Measurements from ENCODE around the gene CCR2.

Gene CCR2

GRCh38 chr3:46360907-46361306, 7.0 kb downstream of the CCR2 start:
- no peak for TF ChIP-seq MYC (IDR thresholded peaks at IDR 0.05; ENCODE audit: low read depth, low read length)
- TF ChIP-seq, protein P1, sequence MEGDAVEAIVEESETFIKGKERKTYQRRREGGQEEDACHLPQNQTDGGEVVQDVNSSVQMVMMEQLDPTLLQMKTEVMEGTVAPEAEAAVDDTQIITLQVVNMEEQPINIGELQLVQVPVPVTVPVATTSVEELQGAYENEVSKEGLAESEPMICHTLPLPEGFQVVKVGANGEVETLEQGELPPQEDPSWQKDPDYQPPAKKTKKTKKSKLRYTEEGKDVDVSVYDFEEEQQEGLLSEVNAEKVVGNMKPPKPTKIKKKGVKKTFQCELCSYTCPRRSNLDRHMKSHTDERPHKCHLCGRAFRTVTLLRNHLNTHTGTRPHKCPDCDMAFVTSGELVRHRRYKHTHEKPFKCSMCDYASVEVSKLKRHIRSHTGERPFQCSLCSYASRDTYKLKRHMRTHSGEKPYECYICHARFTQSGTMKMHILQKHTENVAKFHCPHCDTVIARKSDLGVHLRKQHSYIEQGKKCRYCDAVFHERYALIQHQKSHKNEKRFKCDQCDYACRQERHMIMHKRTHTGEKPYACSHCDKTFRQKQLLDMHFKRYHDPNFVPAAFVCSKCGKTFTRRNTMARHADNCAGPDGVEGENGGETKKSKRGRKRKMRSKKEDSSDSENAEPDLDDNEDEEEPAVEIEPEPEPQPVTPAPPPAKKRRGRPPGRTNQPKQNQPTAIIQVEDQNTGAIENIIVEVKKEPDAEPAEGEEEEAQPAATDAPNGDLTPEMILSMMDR (IDR thresholded peaks at IDR 0.05; ENCODE audit: low read depth, low read length), result no peak
- TF ChIP-seq MAX (IDR thresholded peaks at IDR 0.05; ENCODE audit: low read depth, low read length), result no peak
- no peak for TF ChIP-seq POLR2A (IDR thresholded peaks at IDR 0.05; ENCODE audit: extremely low read depth, insufficient read length)
- DNase-seq (ENCODE audit: low read depth), result peak; percentile 68
- H3K4me3 ChIP-seq (ENCODE audit: low read depth, low read length), result no peak overlapping the region

- peak; percentile 95 for DNase-seq (ENCODE audit: low read depth)
- H3K4me3 ChIP-seq (ENCODE audit: low read depth, low read length), result no peak overlapping the region
- peak; percentile 58 for TF ChIP-seq MYC (IDR thresholded peaks at IDR 0.05; ENCODE audit: low read depth, low read length)
- TF ChIP-seq, protein P1 (IDR thresholded peaks at IDR 0.05; ENCODE audit: low read depth, low read length), result no peak
Measured at GRCh38 chr3:46361408-46362283, 7.7 kb downstream of the CCR2 start.

- H3K4me3 ChIP-seq (ENCODE audit: low read depth, low read length), result no peak overlapping the region
- TF ChIP-seq POLR2A (IDR thresholded peaks at IDR 0.05; ENCODE audit: extremely low read depth, insufficient read length) (no peak), MAX (IDR thresholded peaks at IDR 0.05; ENCODE audit: low read depth, low read length) (no peak), MYC (IDR thresholded peaks at IDR 0.05; ENCODE audit: low read depth, low read length) (no peak)
- TF ChIP-seq, protein P1 (IDR thresholded peaks at IDR 0.05; ENCODE audit: low read depth, low read length), result no peak
- no peak for DNase-seq (ENCODE audit: low read depth)
Measured at GRCh38 chr3:46365041-46365440, 11.1 kb downstream of the CCR2 start.

- TF ChIP-seq MAX (IDR thresholded peaks at IDR 0.05; ENCODE audit: low read depth, low read length) (no peak), POLR2A (IDR thresholded peaks at IDR 0.05; ENCODE audit: extremely low read depth, insufficient read length) (no peak), MYC (IDR thresholded peaks at IDR 0.05; ENCODE audit: low read depth, low read length) (no peak)
- TF ChIP-seq, protein P1 (IDR thresholded peaks at IDR 0.05; ENCODE audit: low read depth, low read length), result no peak
- no peak for DNase-seq (ENCODE audit: low read depth)
- no peak overlapping the region for H3K4me3 ChIP-seq (ENCODE audit: low read depth, low read length)
Measured at GRCh38 chr3:46365737-46366524, 12.0 kb downstream of the CCR2 start.

DNA sequence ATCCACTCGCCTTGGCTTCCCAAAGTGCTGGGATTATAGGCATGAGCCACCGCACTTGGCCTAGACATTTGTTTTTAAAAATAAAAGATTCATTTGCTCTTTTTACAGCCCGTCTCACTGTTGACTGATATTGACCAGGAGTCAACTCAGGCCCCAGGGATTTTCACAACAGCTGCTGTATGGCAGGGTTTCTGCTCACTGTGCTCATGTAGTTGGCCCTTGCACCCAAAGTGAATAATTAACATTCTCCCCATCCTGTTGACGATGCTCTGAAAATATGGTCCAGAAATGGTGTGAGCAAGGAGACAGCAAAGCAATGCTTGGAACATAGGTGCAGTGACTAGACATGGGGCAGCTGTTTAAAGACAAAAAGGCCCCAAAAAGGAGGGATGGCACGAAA, 13.9 kb downstream of the CCR2 start:
- no peak for DNase-seq (ENCODE audit: low read depth)
- TF ChIP-seq MYC (IDR thresholded peaks at IDR 0.05; ENCODE audit: low read depth, low read length), result no peak
- TF ChIP-seq, protein P1 (IDR thresholded peaks at IDR 0.05; ENCODE audit: low read depth, low read length), result no peak
- TF ChIP-seq MAX (IDR thresholded peaks at IDR 0.05; ENCODE audit: low read depth, low read length), result no peak
- no peak for TF ChIP-seq POLR2A (IDR thresholded peaks at IDR 0.05; ENCODE audit: extremely low read depth, insufficient read length)
- no peak overlapping the region for H3K4me3 ChIP-seq (ENCODE audit: low read depth, low read length)
